HEK293T (cell line): ENCODE data around the gene PF4V1.

Source experiments
- ARNT ChIP-seq: fragments of 450-650 bp; IDR thresholded peaks from 2 replicates; pipeline ENCODE4 v1.6.1; 2017; ENCODE audit warnings: mild to moderate bottlenecking
- BHLHE40 ChIP-seq: fragments of 450-650 bp; IDR thresholded peaks from 2 replicates; pipeline ENCODE4 v1.6.1; 2016; ENCODE audit warnings: mild to moderate bottlenecking, moderate library complexity, borderline replicate concordance
- ELF4 ChIP-seq: fragments of 450-650 bp; IDR thresholded peaks from 2 replicates; pipeline ENCODE4 v1.6.1; 2017; ENCODE audit warnings: antibody characterized with exemption
- FOXA1 ChIP-seq: fragments of 450-650 bp; IDR thresholded peaks from 2 replicates; pipeline ENCODE4 v1.6.1; 2016; ENCODE audit warnings: mild to moderate bottlenecking
- FOXK2 ChIP-seq: fragments of 450-650 bp; IDR thresholded peaks from 2 replicates; pipeline ENCODE4 v1.6.1; 2016; ENCODE audit warnings: mild to moderate bottlenecking
- FOXM1 ChIP-seq: fragments of 450-650 bp; IDR thresholded peaks from 2 replicates; pipeline ENCODE4 v1.6.1; 2017; ENCODE audit warnings: mild to moderate bottlenecking, borderline replicate concordance
- HDGF ChIP-seq: fragments of 450-650 bp; IDR thresholded peaks from 2 replicates; pipeline ENCODE4 v1.6.1; 2017; ENCODE audit warnings: antibody characterized with exemption, borderline replicate concordance
- L3MBTL2 ChIP-seq: fragments of 450-650 bp; conservative IDR thresholded peaks from 2 replicates; pipeline ENCODE4 v1.6.1; 2016; ENCODE audit warnings: mild to moderate bottlenecking
- LEF1 ChIP-seq: fragments of 450-650 bp; IDR thresholded peaks from 2 replicates; pipeline ENCODE4 v1.6.1; 2017; ENCODE audit warnings: mild to moderate bottlenecking, borderline replicate concordance
- NFRKB ChIP-seq: fragments of 450-650 bp; IDR thresholded peaks from 2 replicates; pipeline ENCODE4 v1.6.1; 2016; ENCODE audit warnings: mild to moderate bottlenecking, moderate library complexity
- SP1 ChIP-seq: fragments of 450-650 bp; IDR thresholded peaks from 2 replicates; pipeline ENCODE4 v1.6.1; 2017
- SUZ12 ChIP-seq: fragments of 450-650 bp; IDR thresholded peaks from 2 replicates; pipeline ENCODE4 v1.6.1; 2016; ENCODE audit warnings: mild to moderate bottlenecking
- TARDBP ChIP-seq: fragments of 450-650 bp; IDR thresholded peaks from 2 replicates; pipeline ENCODE4 v1.6.1; 2016
- ZNF384 ChIP-seq: fragments of 450-650 bp; IDR thresholded peaks from 2 replicates; pipeline ENCODE4 v1.6.1; 2016

GRCh38 chr4:73839071-73839470, 14.0 kb upstream of the PF4V1 start:
- TF ChIP-seq ZNF384 (no peak), SUZ12 (no peak), FOXM1 (no peak), ELF4 (no peak), FOXK2 (no peak), BHLHE40 (no peak), LEF1 (no peak), TARDBP (no peak), SP1 (no peak), FOXA1 (no peak), ARNT (no peak), NFRKB (no peak), L3MBTL2 (no peak), HDGF (no peak)
